Measurements from ENCODE around the gene SH3PXD2A. TPM values are rescaled to one million over a fixed set of nuclear protein-coding genes. Genes with fewer than 3 reads are reported as not detected.

Gene SH3PXD2A
- total RNA-seq, 4 donors from 2014 or later: 35.0 to 54.8 (median 45.4) TPM

DNA sequence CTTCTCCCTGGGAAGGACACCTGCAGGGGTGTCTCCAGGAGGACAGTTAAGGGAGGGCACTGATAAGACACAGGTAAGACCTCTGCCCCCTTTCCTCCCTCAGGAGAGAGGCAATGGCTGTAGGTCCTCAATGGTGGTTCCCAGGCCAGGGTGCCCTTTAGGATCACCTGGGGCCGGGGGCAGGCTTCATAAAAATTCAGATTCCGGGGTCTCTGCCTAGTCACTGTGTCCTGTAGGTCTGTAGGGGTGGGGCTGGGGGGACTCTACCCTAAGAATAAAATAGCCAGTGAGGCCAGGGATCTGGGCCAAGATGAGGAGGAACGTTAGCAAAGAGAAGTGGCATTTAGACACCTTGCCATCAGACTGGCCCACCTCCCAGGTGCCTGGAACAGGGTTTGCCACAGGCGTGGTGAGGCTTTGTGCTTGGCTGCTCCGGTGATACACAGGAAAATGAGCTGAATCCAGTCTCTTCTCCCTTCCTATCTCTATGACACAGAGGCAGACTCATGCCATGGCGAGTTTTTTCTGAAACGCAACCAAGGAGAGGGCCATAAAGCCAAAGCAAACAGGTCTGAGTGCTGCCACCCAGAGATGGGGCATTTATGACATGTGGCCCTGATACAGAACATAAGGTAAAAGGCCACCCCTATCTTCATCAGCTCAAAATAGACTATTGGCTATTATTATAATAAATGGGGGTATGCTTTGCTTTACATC lies 52.6 kb downstream of the SH3PXD2A start:
- TF ChIP-seq, protein P1, sequence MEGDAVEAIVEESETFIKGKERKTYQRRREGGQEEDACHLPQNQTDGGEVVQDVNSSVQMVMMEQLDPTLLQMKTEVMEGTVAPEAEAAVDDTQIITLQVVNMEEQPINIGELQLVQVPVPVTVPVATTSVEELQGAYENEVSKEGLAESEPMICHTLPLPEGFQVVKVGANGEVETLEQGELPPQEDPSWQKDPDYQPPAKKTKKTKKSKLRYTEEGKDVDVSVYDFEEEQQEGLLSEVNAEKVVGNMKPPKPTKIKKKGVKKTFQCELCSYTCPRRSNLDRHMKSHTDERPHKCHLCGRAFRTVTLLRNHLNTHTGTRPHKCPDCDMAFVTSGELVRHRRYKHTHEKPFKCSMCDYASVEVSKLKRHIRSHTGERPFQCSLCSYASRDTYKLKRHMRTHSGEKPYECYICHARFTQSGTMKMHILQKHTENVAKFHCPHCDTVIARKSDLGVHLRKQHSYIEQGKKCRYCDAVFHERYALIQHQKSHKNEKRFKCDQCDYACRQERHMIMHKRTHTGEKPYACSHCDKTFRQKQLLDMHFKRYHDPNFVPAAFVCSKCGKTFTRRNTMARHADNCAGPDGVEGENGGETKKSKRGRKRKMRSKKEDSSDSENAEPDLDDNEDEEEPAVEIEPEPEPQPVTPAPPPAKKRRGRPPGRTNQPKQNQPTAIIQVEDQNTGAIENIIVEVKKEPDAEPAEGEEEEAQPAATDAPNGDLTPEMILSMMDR (IDR thresholded peaks at IDR 0.05): no peak
- no peak for TF ChIP-seq POLR2A (IDR thresholded peaks at IDR 0.05)
- intact Hi-C loops (cut with DNase I; ENCODE audit: low total_unique reads): no loop called here
- H3K4me3 ChIP-seq (ENCODE audit: low read depth, poor library complexity, severe bottlenecking): no peak overlapping the region
- 46 to 62% methylated on average over 7 of the region's 7 CpGs for WGBS, 2 donors
- no peak for DNase-seq (ENCODE audit: low spot score in 2 of 2)

- H3K4me3 ChIP-seq (ENCODE audit: low read depth, poor library complexity, severe bottlenecking): no peak overlapping the region
- TF ChIP-seq, protein P1 (IDR thresholded peaks at IDR 0.05): no peak
- TF ChIP-seq POLR2A (IDR thresholded peaks at IDR 0.05): no peak
- 67 to 72% methylated on average over 6 of the region's 6 CpGs for WGBS, 2 donors
- DNase-seq (ENCODE audit: low spot score in 2 of 2): no peak
- intact Hi-C loops (cut with DNase I; ENCODE audit: low total_unique reads): no loop called here
These were observed 53.3 kb downstream of the SH3PXD2A start for GRCh38 chr10:103802081-103802480.

GRCh38 chr10:103800789-103801540 lies 54.4 kb downstream of the SH3PXD2A start:
- no peak overlapping the region for H3K4me3 ChIP-seq (ENCODE audit: low read depth, poor library complexity, severe bottlenecking)
- no peak for DNase-seq (ENCODE audit: low spot score in 2 of 2)
- intact Hi-C loops (cut with DNase I; ENCODE audit: low total_unique reads): no loop called here
- TF ChIP-seq POLR2A (IDR thresholded peaks at IDR 0.05): no peak
- TF ChIP-seq, protein P1 (IDR thresholded peaks at IDR 0.05): no peak
- 47 to 59% methylated on average over 10 of the region's 10 CpGs for WGBS, 2 donors

- TF ChIP-seq, protein P1 (IDR thresholded peaks at IDR 0.05): no peak
- WGBS, 2 donors: 71 to 97% methylated on average over 3 of the region's 3 CpGs
- no peak for DNase-seq (ENCODE audit: low spot score in 2 of 2)
- intact Hi-C loops (cut with DNase I; ENCODE audit: low total_unique reads): no loop called here
- no peak overlapping the region for H3K4me3 ChIP-seq (ENCODE audit: low read depth, poor library complexity, severe bottlenecking)
These were observed 55.3 kb downstream of the SH3PXD2A start for GRCh38 chr10:103800089-103800488.

DNA sequence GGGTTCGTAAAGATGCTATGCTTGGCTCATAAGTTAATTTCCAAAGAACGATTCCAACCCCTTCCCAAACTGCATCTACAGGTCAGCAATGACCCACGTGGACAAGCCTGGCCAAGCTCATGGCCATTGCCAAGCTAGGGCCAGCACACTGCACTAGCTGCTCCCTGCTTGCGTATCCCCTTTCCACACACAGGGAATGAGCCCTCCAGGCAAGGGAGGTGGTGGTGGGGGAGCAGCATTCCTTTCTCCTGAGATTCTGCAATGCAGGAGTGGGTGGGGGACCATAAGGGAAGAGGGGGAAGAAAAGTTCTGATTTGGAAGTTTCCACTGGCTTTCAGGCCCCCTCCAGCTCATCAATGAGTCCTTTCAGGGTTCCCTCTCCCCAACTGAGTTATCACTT lies 56.0 kb downstream of the SH3PXD2A start:
- DNase-seq (ENCODE audit: low spot score in 2 of 2): no peak
- H3K4me3 ChIP-seq (ENCODE audit: low read depth, poor library complexity, severe bottlenecking): no peak overlapping the region
- WGBS, 2 donors: 73 to 81% methylated on average over 4 of the region's 4 CpGs
- intact Hi-C loops (cut with DNase I; ENCODE audit: low total_unique reads): no loop called here
- TF ChIP-seq, protein P1 (IDR thresholded peaks at IDR 0.05): no peak
- no peak for TF ChIP-seq POLR2A (IDR thresholded peaks at IDR 0.05)
